ENCODE results near the gene SBSN.
"Not testable (repeated sequence)": the region's sequence is repeated elsewhere in the genome, so short reads cannot be mapped to it uniquely, and the experiment has no call there.

SBSN gene

GRCh38 chr19:35501684-35502083 is 26.4 kb downstream of the SBSN start:
- no peak for DNase-seq

DNA sequence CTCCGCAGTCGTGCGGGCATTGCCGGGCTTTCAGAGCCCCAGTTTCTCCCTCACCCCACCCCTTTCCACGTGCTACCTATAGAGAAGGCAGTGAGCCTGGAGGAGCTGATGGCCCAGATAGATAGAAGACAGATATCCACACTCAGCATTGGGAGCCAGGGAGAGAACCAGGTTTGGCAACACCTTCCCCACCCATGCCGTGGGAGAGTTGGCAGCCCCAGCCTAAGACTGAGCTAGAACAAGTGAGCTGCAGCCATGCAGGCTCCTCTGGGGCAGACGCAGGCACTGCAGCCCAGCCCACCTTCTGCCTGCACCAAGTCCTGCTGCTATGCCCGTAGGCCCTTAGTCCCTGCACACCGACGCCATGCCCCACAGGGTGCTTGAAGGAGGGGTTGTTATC is 27.5 kb downstream of the SBSN start:
- DNase-seq: no peak

GRCh38 chr19:35498984-35499527 is 29.1 kb downstream of the SBSN start:
- no peak for DNase-seq

GRCh38 chr19:35498220-35498619 is 29.9 kb downstream of the SBSN start:
- DNase-seq: no peak

DNA sequence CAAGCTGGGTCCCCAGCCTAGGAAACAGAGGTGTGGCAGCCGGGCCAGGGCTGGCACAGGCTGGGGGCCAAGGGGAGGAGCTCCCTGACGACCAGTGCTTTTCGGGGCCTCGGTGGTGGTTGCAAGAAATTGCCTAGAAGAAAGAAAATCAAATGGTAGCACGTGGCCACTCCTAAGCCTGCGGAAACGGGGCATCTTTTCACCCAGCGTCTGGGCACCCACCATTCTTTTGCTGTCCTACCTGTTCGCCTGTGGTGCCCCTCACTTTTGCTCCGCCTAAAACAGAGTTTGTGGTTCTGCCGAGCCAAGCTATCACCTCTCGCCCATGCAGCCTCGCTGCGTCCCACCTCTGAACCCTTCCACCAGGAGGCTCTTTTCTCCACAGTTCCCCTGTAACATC is 30.7 kb downstream of the SBSN start:
- no peak for DNase-seq

DNA sequence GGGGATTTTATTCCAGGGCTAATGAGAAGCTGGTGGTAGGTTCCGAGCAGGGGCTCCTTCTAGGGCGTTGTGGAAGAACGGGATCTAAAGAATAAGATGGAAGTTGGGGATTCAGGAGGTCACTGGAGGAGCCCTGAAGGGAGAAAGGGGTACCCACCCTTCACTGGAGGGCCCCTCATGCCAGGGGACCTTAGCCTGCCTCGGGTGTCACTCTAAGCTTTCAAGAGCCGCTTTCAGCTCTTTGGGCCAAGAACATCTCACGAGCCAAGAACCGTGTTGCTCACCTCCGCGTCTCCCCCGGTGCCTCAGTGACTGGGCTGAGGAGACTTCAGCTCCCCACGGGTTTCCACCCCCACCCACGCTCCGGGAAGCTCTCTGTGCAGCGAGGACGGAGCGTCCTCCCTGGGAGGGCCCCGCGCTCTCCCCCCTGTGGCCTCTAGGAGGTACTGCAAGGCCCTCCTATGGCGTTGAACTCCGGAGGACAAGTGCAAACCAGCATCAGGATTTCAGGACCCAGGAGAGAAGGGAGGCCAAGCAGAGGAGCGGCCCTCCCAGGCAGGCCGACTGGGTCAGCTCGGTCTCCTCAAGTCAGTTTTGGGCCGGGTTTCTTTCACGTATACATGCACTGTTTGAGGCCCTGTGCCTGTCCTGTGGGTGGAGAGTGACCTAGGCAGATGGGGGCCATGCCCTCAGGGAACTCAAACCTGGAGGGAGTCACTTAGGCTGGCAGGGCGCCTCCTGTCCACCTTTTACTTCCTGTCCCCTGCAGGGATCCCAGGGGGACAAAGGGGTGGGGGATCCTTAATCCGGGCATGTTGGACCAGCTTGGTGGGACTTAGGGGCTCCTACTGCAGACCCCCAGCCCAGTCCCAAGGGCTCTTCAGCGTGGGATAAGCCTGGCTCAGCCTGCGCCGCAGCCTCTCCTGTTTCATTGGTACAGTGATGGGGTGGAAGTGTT is 32.7 kb downstream of the SBSN start:
- peak; percentile 41 to 69 (median 46) for DNase-seq

DNA sequence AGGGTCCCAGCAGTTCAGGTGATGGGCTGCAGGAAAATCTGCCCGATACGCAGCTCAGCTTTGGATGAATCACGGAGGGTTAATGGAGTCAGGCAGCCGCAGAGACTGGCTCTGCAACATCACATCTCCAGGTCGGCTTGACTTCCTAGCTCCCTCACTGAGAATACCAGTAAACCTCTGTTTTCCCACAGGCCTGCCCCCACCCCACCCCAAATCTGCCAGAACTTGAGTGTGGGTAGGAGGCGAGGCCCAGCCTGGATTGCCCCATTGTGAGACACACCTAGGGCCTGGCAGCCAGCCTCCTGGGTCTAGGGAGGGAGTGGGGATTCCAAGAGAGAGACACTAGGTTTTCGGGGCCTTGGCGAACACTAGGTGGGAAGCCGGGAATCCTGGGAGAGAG is 34.1 kb downstream of the SBSN start:
- DNase-seq: no peak

- no peak for DNase-seq
Measured at GRCh38 chr19:35491836-35492360, 36.2 kb downstream of the SBSN start.

GRCh38 chr19:35490364-35490763 is 37.7 kb downstream of the SBSN start, which contains the start of gene KRTDAP:
TSS of gene KRTDAP (minus strand) at chr19:35490464. CDS start at chr19:35490442, 22 bp downstream.
- no peak for DNase-seq

GRCh38 chr19:35488677-35489076 is 39.4 kb downstream of the SBSN start:
- no peak for DNase-seq

DNA sequence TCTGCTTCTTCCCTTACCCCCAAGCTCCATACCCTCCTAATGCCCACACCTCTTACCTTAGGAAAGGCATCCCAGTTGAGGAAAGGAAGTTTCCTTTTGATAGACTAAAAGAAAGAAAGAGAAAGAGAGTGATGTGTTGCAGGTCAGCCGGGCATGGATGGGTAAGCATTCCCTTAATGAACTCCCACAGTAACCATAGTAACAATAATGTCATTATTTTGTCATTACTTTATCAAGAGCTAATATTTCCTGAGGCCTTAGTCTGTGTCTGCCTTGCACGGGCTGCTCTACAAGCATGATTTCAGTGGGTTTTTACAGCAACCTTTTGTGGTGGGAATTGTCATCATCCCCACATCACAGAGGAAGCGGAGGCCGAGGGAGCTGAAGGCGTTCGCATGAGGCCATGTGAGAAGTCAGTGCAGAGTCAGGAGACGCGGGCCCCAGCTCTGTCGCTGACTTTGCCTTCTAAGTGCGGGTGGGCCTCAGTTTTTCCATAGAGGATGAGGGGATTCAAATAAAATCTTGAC is 40.4 kb downstream of the SBSN start:
- no peak for DNase-seq

- no peak for DNase-seq
Measured at GRCh38 chr19:35486268-35486708, 41.8 kb downstream of the SBSN start.

- no peak for DNase-seq
Measured at GRCh38 chr19:35484252-35485036, 43.7 kb downstream of the SBSN start.

DNA sequence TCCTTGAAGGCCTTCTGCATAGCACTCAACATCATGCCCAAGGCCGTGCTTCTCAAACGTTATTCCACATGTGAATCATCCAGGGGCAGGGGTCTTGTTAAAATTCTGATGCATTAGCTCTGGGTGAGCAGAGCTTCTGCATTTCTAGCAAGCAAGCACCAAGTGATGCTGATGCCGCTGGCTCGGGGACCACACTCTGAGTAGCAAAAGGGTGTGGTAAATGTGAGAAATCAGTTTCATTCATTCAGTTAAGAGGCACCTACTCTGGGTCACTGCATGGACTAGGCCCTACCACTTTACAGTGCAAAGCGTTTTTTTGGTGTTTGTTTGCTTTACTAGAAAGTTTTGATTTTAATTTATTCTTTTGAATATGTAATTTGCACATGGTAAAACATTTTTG is 45.0 kb downstream of the SBSN start:
- no peak for DNase-seq

DNA sequence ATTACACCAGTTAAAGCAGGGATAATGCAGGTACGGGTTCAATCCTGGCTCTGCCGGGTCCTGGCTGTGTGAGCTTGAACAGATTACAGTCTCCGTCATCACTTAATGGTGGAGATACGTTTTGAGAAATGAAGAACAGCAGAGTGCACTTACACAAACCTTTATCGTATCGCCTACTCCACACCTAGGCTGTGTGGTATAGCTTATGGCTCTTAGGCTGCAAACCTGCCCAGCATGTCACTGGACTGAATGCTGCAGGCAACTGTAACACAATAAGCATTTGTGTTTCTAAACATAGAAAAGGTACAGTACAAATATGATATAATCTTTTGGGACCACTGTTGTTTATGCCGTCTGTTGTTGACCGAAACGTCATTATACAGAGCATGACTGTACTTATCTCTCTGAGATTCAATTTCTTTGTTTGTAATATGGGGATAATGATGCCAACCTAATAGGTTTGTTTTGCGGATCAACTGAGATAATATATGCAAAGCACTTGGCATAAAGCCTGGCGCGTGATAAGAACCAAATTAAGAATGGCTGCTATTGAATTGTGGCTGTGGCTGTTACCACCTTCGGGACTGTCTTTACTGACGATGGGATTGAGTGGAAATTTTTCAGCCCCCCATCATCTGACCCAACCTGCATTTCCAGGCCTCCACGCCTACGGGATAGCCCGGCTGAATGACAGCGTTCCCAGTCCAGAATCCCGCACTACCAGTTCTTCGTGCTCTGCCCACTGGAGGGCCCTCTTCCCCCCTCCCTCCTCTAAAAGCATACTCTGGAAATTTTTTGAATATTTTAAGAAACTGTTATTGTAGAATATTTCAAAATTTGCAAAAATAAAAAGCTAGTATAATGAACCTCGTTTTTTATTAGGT is 49.1 kb downstream of the SBSN start:
- DNase-seq: no peak

- DNase-seq: no peak
Measured at GRCh38 chr19:35476149-35476548, 52.0 kb downstream of the SBSN start.

DNA sequence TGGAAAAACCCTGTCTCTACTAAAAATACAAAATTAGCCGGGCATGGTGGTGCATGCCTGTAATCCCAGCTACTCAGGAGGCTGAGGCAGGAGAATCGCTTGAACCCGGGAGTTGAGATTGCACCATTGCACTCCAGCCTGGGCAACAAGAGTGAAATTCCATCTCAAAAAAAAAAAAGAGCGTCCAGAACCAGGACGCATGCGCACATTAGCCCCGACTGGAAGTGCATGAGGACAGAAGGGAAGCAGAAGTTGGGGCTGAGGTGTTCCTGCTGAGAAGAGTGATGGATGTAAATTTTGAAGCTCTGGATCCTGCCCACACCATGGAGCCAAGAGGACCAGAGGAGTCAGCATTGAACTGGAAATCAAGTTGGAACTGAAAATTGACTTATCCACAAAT is 53.5 kb downstream of the SBSN start:
- DNase-seq: not testable (repeated sequence)

DNA sequence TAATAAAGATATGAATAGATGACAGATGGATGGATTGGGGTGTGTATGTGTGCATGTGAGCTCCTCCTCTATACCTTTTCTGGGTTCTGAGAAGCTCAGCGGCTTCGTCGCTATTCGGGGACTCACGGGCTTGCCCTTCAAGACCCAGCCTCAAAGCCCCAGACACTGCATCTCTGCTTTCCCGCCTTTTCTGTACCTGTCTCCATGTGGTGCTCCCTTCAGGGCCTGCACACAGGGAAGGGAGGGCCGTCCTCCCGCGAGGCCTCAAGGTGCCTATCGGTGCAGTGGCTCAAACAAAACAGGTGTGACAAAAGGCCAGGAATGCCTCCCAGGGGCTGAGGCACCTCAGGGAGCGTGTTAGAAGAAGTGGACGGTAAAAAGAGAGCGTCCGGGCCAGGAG is 54.0 kb downstream of the SBSN start:
- DNase-seq: no peak
